GM12874 (cell line): Measurements from ENCODE around the gene YES1.

ENCODE experiments used
- CTCF ChIP-seq: IDR thresholded peaks from 2 replicates; pipeline ENCODE4 v1.5.1; 2011; ENCODE audit warnings: low read depth, mild to moderate bottlenecking, control low read depth, low read length, moderate library complexity; ENCODE audit not compliant: insufficient read depth

Gene YES1

GRCh38 chr18:811892-812375, at the start of gene YES1:
Gene YES1 (minus strand): TSS chr18:812242. CDS start chr18:756827, 55,415 bp downstream.
- TF ChIP-seq CTCF = no peak

DNA sequence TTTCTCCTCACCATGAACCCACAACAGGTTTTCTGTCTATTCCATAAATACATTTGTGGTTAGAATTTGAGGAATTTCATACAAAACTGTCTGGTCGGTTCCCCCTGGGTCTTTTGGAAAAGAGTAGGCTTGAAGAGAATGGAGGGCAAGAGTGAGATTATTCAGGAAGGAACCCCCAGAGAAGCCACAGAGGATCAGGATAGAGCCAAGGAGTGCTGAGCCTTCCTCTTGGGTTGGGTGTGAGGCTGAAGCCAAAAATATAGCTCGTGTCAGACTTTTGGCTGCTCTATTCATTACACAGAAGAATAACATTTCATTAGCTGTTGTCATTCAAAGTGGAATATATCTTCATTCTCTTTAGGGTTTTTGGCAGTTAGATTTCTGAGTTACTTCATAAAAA, 45.9 kb upstream of the YES1 start:
- TF ChIP-seq CTCF = no peak

GRCh38 chr18:853471-853870, 41.4 kb upstream of the YES1 start:
- TF ChIP-seq CTCF = no peak

DNA sequence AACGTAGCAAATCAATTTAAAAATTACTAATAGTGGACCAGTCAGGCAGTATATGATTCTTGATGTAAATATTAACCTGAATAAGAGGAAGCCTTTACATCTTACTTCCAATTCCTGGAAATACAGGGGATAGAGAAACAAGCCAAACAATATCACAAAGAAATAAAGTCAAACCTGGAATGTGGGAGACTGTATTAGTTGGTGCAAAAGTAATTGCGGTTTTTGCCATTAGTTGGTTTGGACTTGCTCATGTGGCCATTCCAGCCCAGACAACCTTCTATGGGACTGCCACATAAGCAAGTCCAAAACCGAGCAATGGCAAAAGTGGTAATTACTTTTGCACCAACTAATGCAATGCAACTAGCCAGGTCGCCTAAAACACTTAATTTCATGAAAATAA, 38.9 kb upstream of the YES1 start:
- TF ChIP-seq CTCF = no peak

DNA sequence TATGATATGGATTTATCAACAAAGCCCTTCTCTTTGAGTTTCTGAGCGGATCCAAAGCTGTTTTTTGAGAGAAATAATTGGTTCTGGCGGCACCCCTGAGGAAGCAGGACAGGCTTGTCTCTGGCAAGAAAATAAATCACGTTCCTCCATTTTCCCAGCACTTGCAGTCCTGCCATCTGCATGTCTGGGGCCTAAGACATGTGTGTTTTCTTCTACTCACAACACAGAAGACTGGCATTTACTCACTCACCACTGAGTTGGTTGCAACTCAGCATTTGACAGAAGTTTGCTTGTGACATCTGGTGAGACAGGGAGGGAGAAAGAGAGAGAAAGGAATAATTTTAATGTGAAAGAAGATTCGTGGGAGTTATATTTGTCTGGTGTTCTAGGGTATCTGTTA, 37.0 kb upstream of the YES1 start:
- TF ChIP-seq CTCF = no peak

- no peak for TF ChIP-seq CTCF
Observed at GRCh38 chr18:848062-848861, 36.2 kb upstream of the YES1 start.

- no peak for TF ChIP-seq CTCF
Observed at GRCh38 chr18:845152-845819, 33.2 kb upstream of the YES1 start.
